ENCODE measurements around the gene ABO.
"Not testable (repeated sequence)": the region's sequence is repeated elsewhere in the genome, so short reads cannot be mapped to it uniquely, and the experiment has no call there.

The ABO gene

DNA sequence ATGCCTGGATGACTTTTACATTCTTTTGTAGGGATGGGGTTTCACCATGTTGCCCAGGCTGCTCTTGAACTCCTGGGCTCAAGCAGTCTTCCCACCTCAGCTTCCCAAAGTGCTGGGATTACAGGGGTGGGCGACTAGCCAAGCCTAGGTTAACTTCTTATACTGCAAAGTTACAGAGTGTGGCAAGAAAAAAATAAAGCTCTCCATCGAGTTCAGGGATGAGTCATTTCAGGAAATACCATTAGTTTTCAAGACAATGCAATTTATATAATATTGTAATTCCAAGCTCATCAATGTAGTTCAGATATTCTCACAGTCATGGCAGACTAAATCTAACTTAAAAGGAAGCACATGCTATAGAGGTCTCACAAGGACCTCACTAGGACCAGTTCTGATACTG is 11.5 kb upstream of the ABO start:
- no peak for DNase-seq

DNA sequence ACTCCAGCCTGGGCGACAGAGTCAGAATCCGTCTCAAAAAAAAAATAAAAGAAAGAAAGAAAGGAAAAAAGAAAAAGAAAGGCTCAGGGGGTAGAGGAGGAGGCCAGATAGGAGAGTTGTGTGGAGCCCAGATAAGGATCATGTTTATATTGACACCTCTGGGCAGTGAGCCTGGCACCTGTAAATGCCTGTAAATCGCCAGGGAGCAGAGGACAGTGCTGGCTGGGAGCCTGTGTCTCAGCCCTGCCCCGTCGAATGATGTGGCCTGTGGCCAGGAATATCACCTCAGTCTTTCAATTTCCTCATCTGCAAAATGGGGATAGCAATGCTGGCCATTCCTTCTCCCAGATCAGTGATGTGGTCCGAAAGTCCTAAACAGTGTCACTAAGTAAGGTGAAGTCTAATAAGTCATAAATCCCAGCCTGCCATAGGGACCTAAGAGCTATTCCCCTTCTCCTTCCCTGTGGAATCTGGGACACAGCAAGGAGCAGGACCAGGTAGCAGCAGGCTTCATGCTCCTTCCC is 10.3 kb upstream of the ABO start:
- DNase-seq: no peak

DNA sequence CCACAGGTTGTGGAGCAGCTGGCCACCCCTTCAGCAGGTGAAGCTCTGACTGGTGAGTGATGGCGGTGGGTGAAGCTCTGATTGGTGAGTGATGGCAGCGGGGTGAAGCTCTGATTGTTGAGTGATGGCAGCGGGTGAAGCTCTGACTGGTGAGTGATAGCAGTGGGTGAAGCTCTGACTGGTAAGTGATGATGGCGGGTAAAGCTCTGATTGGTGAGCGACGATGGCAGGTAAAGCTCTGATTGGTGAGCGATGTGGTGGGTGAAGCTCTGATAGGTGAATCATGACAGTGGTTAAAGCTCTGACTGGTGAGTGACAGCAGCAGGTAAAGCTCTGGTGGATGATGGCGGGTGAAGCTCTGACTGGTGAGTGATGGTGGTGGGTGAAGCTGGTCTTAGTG is 9.4 kb upstream of the ABO start:
- no peak for DNase-seq

DNA sequence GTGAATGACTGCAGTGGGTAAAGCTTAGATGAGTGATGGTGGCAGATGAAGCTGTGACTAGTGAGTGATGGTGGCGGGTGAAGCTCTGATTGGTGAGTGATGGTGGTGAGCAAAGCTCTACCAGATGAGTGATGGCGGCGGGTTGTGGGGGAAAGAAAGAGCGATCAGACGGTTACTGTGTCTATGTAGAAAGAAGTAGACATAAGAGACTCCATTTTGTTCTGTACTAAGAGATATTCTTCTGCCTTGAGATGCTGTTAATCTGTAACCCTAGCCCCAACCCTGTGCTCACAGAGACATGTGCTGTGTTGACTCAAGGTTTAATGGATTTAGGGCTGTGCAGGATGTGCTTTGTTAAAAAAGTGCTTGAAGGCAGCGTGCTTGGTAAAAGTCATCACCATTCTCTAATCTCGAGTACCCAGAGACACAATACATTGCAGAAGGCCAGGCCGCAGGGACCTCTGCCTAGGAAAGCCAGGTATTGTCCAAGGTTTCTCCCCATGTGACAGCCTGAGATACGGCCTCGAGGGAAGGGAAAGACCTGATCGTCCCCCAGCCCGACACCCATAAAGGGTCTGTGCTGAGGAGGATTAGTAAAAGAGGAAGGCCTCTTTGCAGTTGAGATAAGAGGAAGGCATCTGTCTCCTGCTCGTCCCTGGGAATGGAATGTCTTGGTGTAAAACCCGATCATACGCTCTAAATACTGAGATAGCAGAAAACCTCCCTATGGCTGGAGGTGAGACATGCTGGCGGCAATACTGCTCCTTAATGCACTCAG is 8.4 kb upstream of the ABO start:
- DNase-seq: not testable (repeated sequence)

DNA sequence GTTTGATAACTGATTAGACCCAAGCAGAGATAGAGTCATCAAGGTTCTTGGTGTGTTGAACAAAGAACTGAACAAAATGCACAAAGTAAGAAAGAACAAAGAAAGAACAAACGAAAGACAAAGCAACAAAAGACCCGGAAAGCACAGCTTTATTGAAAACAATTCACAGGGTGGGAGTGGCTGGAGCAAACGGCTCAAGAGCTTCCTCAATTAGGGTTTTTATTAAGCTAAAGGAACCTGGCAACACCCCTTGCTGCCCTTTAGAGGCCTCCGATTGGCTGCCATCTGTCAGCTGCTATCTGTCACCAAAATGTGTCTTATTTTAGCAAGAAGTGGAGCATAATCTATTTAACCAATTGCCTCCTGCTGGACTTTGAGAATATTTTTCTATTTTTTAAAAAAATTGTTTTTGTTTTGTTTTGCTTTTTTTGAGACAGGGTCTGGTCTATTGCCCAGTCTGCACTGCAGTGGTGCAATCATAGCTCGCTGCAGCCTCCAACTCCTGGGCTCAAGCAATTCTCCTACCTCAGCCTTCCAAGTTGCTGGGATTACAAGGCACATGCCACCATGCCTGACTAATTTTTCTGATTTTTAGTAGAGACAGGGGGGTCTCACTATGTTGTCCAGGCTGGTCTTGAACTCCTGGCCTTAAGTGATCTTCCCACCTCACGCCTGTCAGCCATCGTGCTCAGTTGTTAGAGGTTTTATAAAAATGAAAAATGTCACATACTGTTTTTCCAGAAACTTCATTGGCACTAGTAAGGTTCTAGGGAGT is 7.7 kb upstream of the ABO start:
- no peak for DNase-seq

DNA sequence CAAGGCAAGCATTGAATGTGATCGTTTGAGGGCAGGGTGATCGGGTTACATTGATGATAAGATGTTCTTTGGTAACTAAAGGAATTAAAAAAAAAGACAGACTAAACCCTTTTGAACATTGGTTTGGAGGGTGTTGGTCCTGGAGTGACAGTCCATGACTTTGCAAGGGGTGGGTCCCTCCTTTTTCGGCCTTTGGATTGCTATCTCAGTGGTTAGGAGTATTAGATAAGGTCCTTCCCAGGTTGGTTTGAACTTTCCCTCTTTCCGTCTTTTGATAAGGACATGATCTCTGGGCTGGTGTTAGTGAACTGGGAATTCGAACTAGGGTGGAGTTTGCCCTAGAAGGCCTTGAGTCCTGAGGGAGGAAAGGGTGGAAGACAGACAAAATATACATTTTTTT is 5.4 kb upstream of the ABO start:
- DNase-seq: no peak

DNA sequence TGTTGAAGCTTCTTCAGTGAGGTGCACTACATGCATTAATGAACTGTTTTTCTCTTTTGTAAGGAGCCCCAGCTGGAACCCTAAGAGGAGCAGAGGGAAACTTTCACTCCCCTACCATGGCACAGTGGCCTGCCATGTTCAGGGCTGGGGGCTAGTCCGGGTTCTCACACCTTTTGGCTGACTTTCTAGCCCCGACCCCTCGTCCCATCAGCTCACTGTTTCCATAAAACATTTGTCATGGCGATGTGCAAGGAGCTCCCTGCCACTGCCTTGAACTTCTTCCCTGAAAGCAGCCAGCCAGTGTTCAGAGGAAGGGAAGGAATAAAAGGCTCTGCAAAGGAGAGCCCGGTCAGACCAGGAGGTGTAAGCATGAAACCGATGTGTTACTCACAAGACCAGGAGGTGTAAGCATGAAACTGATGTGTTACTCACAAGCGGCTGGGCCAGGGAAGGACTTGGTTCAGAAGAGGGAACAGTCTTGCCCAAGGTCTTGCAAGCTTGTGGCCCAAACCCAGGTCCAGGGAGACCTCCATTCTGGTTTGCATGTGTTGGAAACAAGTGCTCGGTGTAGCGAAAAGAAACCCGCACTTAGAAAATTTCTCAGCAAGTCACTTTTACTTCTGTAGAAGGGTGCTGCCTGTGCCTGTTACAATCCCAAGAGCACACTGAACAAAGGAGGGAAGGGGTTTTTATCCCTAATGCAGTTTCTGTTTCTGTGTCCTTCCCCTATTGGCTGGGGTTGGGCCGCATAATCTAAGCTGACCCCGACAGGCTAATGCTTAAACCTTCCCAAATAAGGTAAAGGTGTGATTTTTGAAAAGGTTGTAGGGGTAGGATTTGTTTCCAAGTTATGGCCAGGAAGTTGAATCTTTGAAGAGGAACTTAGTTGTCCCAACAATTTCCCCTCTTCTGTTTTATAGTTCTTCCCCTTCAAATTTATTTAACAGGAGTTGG is 3.4 kb upstream of the ABO start:
- no peak for DNase-seq

DNA sequence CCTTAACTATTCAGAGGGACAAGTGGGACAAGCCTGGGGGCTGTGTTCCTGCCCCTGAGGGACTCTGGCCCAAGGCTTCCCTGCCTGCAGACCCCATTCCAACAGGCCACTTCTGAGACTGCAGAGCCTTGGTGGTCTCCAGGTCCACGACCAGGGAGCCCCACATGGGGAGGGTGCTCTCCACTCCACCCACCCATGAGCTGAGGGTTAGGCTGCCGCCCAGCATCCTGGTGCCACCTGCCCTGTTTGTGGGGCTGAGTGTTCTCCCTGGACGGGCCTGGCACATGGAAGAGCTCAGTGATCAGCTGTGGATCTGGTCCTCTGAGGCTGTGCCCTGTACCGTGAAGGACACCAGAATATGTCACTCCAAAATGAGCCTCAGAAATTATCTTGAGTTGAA is 2.5 kb upstream of the ABO start:
- no peak for DNase-seq

DNA sequence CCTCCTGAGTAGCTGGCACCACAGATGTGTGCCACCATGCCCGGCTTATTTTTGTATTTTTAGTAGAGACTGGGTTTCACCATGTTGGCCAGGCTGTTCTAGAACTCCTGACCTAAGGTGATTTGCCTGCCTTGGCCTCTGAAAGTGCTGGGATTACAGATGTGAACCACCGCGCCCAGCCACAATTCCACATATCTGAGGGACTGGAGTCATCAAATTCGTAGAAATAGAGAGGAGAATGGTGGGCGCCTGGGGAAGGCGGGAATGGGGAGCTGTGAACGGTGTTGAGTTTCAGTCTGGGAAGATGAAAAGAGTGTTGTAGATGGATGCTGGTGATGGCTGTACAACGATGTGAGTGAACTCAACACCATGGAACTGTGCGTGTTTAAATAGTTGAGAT is 1.9 kb upstream of the ABO start:
- no peak for DNase-seq

DNA sequence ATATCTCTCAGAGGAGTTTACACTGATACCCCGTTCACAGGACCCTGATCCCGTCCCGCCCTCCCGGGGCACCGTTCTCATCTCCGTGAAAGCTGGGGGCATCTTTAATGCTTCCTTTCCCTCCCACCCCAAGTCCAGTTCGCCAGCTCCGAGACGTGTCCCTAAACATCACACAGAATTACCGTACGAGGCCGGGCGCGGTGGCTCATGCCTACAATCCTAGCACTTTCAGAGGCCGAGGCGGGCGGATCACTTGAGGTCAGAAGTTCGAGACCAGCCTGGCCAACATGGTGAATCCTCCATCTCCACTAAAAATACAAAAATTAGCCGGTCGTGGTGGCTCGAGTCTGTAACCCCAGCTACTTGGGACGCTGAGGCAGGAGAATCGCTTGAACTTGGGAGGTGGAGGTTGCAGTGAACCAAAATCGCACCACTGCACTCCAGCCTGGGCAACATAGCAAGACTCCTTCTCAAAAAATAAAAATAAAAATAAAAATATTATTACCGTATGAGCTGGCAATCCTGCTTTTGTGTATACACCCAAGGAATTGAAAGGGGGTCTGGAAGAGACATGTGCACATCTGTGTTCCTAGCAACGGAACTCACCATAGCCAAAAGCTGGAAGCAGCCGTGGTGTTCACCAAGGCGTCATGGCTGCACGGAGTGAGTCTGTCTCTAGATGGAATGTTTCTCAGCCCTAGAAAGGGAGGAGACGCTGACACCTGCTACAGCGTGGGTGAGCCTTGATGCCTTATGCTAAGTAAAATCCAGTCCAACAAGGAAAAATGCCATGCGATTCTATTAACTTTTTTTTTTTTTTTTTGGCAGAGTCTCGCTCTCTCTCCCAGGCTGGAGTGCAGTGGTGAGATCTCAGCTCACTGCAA is 1.2 kb upstream of the ABO start:
- no peak for DNase-seq

DNA sequence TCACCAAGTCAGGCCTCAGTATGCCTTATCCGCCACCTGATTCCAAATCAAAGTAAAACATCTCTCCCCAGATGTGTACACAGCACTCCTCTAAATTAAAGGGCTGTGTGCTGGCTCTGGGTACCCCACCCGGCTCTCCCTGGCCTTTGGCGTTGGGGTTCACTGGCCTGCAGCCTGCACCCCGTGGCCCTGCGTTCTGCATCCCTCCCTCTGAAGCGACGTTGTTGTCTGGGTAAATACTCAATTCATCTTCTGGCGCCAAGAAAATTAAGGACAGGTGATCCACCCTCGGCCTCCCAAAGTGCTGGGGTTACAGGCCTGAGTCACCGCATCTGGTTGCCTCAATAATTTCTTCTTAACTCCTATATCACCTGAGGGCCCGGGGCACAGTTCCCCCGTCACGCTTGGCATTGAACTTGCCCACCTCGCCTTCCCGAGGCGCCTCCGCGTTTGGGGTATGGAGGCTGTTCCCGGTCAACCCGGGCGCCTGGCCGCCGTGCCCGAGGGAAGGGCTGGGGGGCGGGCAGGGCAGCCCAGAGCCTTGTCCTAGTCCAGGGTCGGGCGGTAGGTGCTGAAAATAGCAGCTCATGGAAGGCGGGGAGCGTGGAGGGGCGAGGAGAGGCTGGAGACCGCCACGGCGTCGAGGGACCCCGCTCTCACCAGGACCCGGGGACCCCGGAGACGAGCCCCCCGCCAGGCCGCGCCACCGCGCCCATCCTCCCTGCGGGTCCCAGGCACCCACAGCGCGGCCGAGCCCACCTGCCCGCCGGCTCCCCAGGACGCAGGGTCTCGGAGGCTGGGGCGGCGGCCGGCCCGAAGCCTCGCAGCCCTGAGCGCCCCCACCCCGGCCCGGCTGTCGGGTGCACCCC is 531 bp downstream of the ABO start:
- DNase-seq: no peak

DNA sequence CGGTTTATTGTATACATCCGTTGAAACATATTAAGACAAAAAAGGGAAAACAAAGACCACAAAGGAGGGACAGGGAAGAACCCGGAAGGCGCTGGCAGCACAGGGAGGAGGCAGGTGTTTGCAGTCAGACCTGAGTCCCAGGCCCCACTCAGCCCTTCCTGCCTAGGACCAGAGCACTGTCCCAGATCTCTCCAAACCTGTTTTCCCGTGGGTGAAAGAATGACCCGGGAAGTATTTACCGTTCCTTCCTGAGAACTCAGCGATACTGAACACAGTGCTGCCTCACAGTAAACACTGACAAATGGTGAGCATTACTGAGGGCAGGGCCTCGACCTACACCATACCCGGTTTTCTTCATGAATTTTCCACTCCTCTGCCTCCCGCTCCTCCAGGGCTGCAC is 1.2 kb downstream of the ABO start:
- no peak for DNase-seq

DNA sequence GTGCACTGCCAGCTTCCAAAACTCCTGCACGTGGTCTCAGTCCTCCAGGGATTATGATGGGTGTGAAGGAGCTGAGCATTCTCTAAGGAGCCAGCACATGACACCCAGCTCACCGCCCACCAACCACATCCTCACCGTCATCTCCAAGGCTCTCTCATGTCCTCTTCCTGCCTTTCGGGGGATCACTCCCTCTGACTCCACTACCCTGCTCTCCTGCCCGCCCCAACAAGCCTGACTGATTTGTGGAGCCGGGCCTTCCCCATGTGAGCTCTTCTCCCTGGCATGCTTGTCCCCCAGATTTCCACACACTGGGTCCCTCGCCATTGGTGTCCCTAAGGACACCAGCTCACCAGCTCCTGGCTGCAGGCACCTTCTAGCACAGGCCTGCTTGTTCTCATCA is 1.9 kb downstream of the ABO start:
- DNase-seq: no peak

DNA sequence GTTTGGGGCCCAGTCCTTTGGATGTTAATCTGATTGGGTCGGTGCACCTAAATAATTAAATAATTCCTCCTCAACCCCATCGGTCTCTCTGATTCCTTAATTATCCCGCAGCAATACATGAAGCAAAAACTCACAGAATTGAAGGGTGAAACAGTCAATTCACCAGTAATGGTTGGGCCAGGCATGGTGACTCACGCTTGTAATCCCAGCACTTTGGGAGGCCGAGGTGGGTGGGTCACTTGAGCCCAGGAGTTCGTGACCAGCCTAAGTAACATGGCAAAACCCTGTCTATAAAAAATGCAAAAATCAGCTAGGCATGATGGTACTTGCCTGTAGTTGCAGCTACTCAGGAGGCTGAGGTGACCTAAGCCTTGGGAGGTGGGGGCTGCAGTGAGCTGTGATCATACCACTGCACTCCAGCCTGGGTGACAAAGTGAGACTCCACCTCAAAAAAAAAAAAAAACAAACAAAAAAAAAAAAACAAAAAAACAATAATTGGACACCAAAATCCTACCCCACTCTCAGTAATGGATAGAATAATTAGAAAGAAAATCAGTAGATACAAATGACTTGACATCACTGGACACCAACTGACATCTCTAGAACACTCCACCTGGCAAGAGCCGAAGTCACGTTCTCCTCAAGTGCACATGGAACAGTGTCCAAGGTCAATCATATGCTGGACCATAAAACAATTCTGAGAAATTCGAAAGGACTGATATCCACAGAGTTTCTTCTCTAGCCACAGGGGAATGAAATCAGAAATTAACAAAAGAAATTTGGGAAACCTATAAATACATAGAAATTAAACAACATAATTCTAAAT is 5.3 kb downstream of the ABO start:
- DNase-seq: no peak

DNA sequence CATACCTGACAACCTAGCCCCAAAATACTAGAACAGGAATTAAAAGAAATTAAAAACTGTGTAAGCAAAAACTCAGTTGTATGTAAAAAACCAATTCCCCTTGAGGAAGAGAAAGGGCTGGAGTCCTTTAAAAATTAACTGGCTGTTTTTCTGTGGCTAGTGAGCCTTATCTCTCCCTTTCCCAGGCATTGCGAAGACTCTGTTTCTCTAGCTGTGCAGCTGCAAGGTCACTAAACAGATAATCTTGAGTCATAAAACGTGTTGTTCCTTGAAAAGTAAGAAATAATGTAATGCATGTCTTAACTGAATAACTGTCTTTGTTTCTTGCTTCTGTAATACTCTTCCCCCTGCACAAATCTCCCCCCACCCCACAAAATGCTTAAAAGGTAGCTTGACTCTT is 5.9 kb downstream of the ABO start:
- DNase-seq: not testable (repeated sequence)

DNA sequence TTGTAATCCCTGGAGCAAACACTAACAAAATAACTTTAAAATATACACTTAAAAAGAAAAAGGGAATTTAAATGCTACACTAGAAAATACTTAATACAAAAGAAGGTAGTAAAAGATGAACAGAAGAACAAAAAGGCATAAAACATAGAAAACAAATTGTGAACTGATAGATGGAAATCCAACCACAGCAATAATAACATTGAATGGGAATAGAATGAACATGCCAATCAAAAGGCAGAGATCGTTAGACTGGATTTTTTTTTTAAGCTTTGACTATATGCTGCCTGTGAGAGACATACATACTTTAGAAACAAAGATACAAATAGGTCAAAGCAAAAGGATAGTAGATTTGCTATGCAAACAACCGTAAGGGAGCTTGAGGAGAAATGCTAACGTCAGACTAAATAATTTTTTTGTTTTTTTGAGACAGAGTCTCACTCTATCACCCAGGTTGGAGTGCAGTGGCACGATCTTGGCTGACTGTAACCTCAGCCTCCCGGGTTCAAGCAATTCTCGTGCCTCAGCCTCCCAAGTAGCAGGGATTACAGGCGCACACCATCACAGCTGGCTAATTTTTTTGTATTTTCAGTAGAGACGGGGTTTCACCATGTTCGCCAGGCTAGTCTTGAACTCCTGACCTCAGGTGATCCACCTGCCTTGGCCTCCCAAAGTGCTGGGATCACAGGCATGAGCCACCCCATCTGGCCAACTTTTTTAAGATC is 6.5 kb downstream of the ABO start:
- DNase-seq: no peak

DNA sequence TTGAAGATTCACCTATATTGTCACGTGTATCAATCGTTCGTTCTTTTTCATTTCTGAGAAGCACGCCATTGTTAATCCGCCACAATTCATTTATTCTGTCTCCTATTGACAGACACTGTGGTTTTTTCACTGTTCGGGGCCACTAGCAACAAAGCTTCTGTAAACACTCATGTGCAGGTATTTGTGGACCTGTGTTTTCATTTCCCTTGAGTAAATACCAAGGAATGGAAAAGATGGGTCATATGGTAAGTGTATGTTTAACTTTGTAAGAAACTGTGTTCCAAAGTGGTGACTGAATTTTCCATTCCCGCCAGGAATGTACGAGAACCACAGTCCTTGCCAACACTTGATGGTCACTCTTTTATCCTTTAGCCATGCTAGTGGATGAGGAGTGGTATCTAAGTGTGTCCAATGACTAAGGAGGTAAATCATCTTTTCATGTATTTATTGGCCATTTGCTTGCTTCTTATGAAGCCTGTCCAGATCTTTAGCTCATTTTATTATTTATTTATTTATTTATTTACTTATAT is 10.7 kb downstream of the ABO start:
- no peak for DNase-seq

DNA sequence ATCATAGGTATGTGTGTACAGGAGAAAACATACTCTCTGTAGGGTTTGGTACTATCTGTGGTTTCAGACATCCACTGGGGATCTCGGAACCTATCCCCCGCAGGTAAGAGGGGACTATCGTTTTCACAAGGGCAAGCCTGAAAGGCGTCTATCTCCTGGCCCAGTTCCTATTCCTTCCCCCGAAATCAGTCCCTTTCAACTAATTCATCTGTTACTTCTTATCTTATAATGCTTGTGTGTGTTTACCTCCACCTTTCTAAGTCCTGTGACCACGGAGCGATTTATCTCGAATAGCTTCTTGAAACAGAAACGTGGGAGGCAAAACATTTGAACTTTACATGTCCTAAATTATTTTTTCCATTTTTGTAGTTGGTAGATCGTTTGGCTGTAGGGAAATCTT is 11.4 kb downstream of the ABO start:
- no peak for DNase-seq

DNA sequence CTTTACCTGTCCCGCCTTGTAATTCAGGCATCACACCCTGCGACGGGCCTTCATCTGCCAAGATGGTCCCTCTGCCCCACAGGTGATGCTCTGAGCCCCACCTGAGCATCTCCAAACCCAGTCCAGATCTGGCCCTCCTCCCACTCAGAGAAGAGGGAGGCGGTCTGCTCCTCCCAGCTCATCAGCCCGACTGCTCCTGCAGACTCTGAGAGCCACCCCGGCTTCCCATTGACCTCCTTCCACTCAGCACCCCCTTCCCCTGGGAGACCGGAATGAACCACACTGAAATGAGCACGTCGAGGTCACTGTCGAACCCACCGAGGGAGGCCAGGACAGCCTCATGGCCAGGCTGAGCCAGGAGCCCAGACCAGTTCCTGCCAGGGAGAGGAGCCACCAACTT is 12.8 kb downstream of the ABO start:
- DNase-seq: no peak

All from NCI-H1436 treated with DMSO at 0.1 percent for 48 hours (cell line).